NOMO-1 treated with DMSO at 0.1 percent for 48 hours (cell line): Measurements from ENCODE around the gene SEC22A.

Source experiments
- DNase-seq: peaks from one replicate; lab custom pipeline; 2025; ENCODE audit not compliant: unreplicated experiment; lab: John Stamatoyannopoulos, UW

SEC22A gene

DNA sequence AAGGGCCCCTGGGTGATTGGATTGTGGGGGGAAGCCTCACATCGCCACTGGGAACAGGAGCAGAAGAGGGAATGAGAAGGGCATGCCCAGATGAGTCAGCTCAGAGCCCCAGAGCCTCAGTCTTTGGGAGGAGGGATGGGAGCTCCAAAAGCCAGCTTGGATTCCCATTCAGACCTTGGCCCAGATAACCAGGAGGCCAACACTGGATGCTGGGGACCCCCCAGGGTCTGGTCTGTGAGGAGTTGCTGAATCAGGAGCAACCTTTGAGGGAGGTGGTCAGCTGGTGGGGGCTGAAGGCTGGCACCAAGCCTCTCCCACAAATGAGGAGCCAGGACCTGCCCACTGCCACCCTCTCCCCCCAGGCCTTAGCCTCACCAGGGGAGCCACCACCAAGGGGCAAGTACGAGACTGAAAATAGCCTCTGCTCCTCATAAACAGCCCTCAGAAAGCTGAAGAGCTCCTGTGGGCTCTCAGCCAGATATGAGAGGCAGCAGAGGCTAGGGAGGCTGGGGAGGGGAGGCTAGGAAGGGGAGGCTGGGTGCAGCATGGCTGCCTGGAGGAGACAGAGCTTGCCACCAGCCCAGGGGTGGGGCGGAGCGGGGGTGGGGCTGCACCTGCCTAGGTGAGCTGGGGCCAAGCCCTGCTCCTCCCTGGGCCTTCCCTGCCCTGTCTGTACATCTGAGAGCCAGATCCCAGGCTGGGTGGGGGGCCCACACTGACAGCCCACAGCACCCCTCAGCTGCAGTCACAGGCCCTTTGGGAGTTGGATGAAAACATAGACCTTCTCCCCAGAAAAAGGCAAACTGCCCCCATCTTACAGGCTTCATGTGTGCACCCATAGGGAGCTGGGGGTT, 99.8 kb downstream of the SEC22A start:
- no peak for DNase-seq

DNA sequence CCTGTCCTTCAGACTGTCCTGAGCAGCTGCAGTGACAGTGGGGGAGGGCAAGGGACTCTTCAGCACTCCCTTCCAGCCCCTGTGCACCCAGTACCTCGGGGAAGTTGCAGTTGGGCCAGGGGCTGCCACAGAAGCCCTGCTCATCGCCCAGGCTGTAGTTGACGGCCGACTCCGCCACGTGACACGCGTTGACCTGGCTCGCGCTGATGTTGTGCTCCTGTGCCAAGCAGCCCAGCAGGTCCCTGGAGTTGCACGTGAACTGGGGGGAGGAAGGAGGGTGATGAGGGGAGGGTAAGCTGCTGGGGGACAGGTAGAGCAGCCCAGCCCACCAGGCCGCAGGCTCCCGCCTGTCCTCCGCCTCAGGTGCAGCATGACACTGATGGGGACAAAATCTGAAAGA, 101.2 kb downstream of the SEC22A start:
- DNase-seq: no peak

DNA sequence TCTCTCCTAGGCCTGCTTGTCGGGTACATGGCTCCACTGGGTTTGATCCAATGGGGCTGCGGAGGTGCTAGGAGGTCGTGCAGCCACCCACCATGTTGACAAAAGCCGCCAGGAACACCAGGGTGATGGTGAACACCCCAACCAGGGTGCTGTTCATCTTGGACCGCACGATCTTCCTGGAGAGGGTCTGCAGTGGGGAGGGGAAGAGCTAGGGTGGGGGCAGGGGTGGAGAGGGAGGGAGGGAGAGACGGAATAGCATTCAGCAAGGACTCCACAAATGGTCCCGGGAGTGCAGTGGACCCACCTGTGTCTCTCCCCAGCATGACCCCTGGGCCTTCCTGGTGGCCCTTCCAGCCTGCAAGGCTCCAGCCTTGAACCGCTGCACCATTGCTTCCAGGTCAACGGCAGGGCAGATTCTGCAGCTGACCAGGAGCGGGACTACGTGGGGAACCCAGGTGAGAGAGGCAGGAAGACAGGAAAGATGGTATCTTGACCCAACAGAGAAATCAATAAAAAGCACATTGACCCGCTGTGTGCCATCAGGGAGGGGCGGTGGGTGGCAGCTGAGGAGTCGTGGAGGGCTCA, 102.3 kb downstream of the SEC22A start:
- no peak for DNase-seq

DNA sequence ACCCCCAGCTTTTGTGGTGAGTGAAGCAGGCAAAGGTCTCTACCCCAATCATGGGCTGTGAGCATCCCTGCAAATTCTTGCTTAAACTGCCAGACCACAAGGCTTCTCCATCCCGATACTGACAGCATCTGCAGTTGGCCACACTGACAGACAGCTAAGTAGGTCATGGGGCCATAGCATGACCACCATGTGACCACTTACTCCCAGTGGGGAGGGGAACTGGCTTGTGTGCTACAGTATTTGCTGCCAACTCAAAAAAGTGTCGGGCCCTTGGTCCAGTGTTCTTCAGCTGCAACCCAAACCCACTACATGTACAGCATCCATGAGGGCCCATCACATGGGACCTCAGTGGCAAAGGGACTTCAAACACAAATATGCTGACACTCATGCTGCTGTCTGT, 103.4 kb downstream of the SEC22A start:
- DNase-seq: no peak

DNA sequence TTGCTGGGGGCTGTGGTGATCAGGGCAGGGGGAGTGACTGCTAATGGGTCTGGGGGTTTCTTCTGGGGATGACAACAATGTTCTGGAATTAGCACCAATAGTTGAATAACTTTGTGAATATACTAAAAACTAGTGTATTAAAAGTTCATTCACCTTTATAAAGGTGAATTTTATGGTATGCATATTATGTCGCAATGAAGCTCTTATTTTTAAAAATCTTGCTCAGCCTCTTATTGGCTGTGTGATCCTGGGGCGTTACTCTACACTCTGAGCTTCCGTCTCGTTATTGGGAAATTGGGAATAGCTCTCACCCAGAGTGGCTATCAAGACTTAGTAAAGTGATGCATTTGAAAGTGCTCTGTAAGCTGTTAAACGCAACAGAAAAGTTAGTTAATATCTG, 105.3 kb downstream of the SEC22A start:
- no peak for DNase-seq

DNA sequence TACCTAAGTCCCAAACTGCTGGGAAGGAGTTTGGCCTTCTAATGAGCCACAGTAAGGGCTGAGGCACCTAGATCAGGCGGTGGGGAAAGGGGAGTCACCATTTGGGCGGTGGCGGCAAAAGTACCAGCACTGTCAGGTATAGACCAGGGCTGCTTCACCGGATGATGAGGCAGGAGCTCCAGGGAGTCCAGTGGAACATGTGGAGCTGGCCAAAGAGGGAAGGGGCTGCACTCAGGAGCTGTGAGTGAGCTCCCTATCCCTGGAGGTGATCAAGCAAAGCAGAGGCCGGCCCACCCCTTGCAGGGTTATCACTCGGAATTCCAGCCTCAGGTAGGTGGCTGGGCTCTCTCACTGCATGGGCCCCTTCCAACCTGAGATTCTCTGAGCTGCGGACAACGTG, 108.4 kb downstream of the SEC22A start:
- DNase-seq: no peak

DNA sequence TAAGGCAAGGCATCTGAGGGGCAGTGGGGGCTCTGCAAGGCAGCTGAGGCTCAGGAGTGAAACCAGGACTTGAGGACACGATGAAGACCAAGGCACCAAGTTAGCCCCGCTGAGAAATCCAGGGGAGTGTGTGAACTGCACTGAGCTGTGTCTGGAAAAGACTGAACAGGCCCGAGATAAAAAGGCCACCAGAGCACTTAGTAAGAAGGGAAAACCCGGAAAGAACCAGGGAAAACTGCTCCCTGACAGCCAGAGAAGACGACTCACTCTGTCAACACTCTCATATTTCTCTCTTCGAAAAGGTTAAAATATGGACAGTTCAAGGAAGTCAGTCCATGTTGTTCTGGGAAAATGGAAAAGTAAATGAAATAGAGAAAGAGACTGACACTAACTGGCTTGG, 109.0 kb downstream of the SEC22A start:
- DNase-seq: no peak

DNA sequence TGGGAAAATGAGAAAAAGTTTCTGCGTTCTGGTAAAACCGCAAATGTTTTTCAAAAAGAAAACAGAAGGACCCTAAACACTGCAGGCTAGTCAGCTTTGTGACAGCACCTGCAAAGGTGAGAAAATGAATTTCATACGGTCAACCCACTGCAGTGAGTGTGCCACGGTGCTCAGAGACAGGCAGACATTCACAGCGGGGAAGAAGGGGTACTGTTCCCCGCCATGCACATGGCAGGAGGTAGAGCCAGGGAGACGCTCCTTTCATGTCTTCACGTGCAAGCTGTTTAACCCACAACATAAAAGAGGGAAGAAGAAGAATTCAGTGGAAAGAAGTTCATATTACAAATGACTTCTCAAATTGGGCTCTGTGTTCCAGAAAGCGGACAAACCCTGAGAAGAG, 109.5 kb downstream of the SEC22A start:
- DNase-seq: no peak

DNA sequence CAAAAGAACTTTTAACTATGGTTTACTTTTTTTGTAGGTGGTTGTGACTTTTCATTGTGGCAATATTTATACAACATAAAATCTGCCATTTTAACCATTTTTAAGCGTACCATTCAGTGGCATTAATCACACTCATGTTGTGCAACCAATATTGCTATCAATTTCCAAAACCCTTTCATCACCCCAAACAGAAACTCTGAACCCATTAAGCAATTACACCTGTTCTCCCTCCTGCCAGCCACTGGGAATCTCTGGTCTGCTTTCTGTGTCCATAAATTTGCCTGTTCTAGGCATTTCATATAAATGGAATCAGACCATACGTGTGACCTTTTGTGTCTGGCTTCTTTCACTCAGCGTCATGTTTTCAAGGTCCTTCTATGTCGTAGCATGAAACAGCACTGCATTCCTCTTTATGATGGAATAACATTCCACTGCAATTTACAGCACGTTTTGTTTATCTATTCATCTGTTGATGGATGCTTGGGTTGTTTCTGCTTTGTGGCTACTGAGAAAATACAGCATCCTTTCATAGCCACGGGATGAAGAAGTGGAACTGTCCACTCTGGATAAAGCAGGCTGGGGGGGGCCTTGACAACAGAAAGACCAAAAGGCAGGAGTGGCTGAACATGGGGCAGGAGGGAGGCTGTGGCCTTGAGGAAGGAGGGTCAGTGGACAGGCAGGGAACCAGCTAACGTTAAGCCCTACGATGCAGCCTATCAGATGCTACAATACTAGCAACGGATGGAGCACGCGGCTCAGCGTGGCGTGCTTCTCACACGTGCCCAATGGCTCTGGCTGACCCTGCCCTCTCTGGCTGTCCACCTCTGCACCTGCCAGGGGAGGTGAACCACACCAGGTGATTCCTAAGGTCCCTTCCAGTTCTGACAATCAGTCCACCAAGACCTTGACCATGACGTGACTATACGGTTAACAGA, 110.9 kb downstream of the SEC22A start:
- DNase-seq: no peak

DNA sequence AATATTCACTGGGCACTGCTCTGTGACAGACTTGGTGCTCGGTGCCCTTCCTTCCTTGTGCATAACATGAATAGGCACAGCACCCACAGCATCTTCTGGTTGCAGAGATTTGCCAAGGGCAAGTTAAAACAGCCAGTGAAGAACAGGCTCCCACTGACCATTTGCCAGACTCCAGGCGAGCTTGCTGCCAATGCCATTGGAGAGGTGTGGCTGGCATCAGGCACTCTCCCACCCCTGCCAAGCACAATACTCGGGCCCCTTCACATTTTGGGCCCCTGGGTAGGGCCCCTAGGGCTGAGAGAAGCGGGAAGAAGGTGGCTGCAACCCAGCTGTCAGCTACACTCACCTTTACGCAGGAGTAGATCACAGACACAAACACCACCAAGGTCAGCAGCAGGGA, 112.1 kb downstream of the SEC22A start:
- DNase-seq: no peak

DNA sequence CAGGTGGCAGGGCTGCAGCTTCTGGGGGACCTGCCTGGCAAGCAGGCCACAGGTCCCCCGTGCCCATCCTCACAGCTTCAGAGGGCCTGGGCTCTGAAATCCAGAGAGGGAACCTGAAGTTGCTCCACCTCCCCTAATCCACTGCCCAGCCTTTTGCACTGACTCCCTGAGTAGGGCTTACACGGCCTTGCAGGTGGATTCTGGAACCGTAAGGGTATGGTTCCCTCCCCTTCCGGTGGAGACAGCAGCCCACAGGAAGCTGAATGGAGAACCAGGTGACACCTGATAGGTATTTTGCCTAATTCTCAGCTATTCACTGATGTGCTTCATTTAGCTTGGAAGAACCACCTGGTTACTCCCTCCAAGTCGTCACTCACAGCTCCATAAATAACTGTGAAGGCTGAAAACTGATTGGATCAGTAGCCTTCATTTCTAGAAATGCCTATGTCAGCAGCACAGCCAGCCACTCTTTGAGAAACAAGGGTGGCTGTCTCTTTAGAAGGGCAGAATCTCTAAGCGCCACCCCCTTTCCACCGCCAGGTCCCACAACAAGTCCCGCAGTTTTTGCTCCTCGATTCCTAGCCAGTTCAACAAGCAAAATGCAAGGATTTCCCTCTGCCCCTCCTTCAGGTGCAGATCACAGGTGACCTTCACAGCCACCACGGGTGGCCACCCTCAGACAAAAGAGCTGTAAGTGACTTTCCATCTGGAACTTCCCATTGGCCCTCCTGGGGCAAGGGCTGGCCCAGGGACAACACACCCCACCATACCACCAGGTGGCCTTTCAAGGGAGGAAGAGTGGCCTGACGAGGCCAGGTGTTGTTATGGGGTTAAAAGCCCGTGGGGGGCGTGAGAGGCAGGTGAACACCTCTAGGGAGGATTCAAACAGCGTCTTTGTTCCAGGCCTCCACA, 112.9 kb downstream of the SEC22A start:
- DNase-seq: no peak

DNA sequence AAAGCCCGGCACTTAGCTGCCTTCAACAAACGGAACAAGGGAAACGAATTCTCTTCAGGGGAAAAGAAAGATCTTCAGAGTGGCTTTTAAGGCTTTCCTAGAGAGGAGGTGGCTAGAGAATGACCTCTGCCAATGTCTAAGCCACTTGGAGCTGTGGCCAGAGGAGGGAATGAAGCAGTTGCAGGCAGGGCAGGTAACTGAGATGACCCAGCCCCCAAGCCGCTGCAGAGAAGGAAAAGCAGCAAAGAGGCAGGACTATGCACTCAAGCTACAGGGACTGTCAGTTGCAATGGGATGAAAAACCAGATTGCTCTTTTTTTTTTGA, 113.5 kb downstream of the SEC22A start:
- DNase-seq: no peak

DNA sequence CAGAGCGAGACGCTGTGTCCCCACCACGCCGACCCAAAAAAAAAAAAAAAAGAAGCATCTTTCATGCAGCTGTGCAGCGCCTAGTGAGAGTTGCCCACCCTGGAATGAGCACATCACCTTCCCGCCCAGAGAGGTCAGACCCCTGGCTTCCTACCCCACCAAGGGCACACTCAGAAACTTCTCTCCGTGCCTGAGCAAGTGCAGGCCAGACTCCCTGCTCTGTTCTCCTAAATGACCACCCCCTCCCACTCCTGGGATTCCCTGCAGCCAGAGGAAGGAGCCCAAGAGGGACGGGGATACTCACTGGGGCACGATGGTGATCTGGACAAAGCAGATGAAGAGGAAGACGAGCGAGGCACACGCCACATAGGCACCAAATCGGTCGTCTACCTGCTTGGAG, 116.0 kb downstream of the SEC22A start:
- no peak for DNase-seq

DNA sequence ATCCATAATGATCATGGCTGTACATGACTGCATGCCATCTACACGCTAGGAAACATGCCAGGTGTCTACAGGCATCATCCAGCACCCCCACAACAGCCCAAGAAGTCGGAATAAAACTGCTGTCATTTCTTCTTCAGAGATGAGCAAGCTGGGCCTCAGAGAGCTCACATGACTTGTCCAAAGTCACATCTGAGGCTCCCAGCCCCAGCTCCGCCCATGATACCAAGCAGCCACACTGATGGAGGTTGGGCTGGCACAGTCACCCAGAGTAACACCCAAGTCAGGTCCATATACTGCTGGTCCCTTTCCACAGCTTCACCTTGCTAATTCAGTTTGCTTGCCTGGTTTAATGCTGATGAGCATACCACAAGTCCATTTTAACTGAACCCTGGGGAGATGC, 116.6 kb downstream of the SEC22A start:
- no peak for DNase-seq

DNA sequence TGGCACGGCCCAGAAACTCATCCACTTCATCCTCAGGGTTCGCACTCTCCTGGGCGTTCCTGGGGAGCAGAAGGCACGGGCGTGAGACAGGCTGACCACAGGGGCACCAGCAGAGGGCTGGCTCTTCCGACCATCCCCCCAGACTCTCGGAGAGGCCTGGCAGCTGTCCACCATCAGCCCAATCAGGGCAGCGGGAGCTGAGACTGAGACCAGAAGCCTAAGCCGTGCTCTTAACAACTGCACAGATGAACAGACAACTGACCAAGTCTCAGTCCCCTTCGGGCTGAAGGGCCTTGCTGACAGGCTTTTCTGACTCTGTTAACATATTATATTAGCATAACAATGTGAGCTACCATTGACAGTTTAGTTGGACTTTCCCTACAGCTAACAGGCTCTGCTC, 118.0 kb downstream of the SEC22A start:
- DNase-seq: no peak

DNA sequence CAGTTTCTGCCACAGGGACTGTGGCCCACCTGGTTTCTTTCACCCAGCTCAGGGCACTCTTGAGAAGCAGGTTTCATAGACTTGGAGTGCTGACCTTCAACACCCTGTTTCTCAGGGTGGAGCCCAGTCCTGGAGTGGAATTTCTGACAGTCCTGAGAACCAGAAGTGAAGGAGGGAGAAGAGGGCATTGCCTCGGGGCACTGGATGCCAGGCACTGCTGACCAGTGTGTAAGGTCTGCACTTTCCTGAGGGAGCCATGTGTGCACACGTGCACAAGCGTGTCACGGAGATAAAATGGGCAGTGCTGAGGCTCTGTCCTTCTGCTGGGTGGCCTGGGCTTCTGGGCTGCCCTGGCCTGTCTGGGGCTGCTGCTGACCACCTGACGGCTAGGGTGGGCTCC, 118.5 kb downstream of the SEC22A start:
- DNase-seq: no peak

DNA sequence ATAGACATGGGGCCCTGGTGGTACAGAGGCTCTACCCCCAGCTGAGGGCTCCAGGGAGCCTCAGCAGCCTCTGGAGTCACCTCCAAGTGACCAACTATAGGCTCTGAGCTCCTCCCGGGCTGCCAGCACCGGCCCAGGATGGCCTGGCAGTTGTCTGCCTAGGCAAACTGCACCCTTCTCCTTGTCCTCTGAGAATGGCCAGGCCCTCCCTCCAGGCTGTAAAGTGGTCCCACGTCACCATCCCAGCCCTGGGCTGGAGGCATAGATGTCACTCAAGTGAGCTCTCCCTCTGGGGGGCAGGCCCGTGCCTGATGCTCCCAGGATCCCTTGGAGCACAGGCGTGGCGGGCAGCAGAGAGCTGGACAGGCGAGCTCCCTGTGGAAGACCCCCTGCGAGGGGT, 120.1 kb downstream of the SEC22A start:
- no peak for DNase-seq

DNA sequence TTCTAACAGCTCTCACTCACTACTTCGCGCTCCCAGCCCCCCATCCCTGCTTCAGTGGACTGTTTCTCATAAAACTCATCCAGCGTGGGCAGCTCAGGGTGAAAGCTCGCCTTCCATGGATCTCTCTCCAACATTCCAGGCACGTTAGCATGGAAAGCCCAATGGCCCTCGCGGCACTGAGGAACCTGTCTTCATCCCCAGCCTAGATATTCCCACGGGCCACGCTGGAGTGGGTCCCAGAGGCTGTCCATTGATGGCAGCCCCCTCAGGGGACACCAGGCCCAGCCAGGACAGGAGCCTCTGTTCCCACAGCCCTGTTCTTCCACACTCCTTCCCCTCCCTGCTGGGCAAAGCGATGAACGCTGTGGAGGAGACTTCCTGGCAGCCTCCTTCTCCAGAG, 121.1 kb downstream of the SEC22A start:
- no peak for DNase-seq
